Heart left ventricle (tissue), 16 donors: ENCODE measurements around the gene ANKRD28. TPM values are rescaled to one million over a fixed set of nuclear protein-coding genes. Genes with fewer than 3 reads are reported as not detected.
"Not testable (repeated sequence)": the region's sequence is repeated elsewhere in the genome, so short reads cannot be mapped to it uniquely, and the experiment has no call there.

ENCODE experiments used
- ATAC-seq, 4 donors: fragments of 200-7000 bp; cut with Tn5 transposase; one replicate each; pipeline ENCODE4 v1.9.1; 2020 to 2022; ENCODE audit warnings: moderate library complexity in 4 of 4, mild to moderate bottlenecking in 3 of 4, moderate number of reproducible peaks in 1 of 4
- DNase-seq, 5 donors: peaks; one replicate each; pipeline ENCODE4 v3.0.0-alpha.2; 2020
- H3K27ac ChIP-seq, 12 donors: fragments of 200-600 bp; sonication (generic) in 4 of 12; one replicate each; pipeline versions ENCODE4 v1.5.0 to v1.8.0; 2016 to 2022; ENCODE audit warnings: mild to moderate bottlenecking in 2 of 12
- H3K27me3 ChIP-seq, 9 donors: fragments of 200-600 bp; sonication (generic) in 2 of 9; one replicate each; pipeline versions ENCODE4 v1.5.1 to v1.8.0; 2016 to 2022; ENCODE audit warnings: mild to moderate bottlenecking in 3 of 9
- H3K36me3 ChIP-seq, 9 donors: fragments of 200-600 bp; sonication (generic) in 2 of 9; one replicate each; pipeline versions ENCODE4 v1.5.0 to v1.8.0; 2018 to 2022; ENCODE audit warnings: mild to moderate bottlenecking in 2 of 9
- H3K4me1 ChIP-seq, 12 donors: fragments of 200-600 bp; sonication (generic) in 4 of 12; one replicate each; pipeline versions ENCODE4 v1.5.0 to v1.8.0; 2016 to 2022; ENCODE audit warnings: mild to moderate bottlenecking in 3 of 12
- H3K4me3 ChIP-seq, 12 donors: fragments of 200-600 bp; sonication (generic) in 4 of 12; one replicate each; pipeline versions ENCODE4 v1.5.0 to v1.8.0; 2017 to 2022; ENCODE audit warnings: mild to moderate bottlenecking in 9 of 12, moderate library complexity in 4 of 12
- H3K9me3 ChIP-seq, 12 donors: fragments of 200-600 bp; sonication (generic) in 4 of 12; one replicate each; pipeline versions ENCODE4 v1.5.0 to v1.8.0; 2016 to 2022; ENCODE audit warnings: mild to moderate bottlenecking in 1 of 12
- POLR2A ChIP-seq, 2 donors: fragments of 450-650 bp; IDR thresholded peaks; one replicate each; pipeline ENCODE4 v1.6.1; 2017; ENCODE audit warnings: antibody characterized with exemption in 2 of 2, mild to moderate bottlenecking in 2 of 2, moderate library complexity in 2 of 2
- WGBS, 4 donors: extraction: QIAGEN DNeasy Blood & Tissue Kit in 2 of 4; methylation state at CpG; one replicate each; pipeline versions ENCODE4 v1.1.5 to v1.1.7; 2013 to 2018; 5-methylcytosine and 5-hydroxymethylcytosine counted together
- intact Hi-C, 10 donors: fragments of 100-400 bp; cut with DNase I; formaldehyde crosslinking; loops; one replicate each; pipeline versions ENCODE4 v1.11.1 to v1.14.2; 2022
- microRNA-seq, 4 donors: library from miRNA; unstranded; fragments of <30 nt; microRNA quantifications; one replicate each; pipeline versions ENCODE4 to v1.2.0, GENCODE V29; 2017 to 2020
- polyA plus RNA-seq, 2 donors: library from polyadenylated mRNA; stranded (reverse); fragments of 200-250 nt; gene quantifications; one replicate each; pipeline ENCODE4 v1.2.3, GENCODE V29; 2013
- total RNA-seq, 9 donors: library from RNA; depleted of rRNA in 2 of 9; stranded (reverse); fragments of >200 nt in 2 of 9; fragmentation: NEBNext Ultra II Directional in 3 of 9; extraction: Animal tissue kit (Norgen Biotek cat#: 25700) in 3 of 9; gene quantifications; one replicate each; pipeline versions ENCODE4 v1.1.0 to v1.2.4, GENCODE V29; 2016 to 2023
- TF ChIP-seq, protein P1 (sequence below), 12 donors: fragments of 200-600 bp; sonication (generic) in 4 of 12; IDR thresholded peaks; one replicate each; pipeline versions ENCODE4 v1.5.0 to v1.8.0; 2018 to 2022; ENCODE audit warnings: antibody characterized with exemption in 12 of 12, mild to moderate bottlenecking in 5 of 12
- donor health status: ischemic (EF 13 %, LVEDD 7.1; RV severe dilation, severe dysfunction).
- donor health status: healthy with polysubstance abuse.
- donor health status: DM: no; HTN: yes; CAD: no.
- donor health status: DM: no; HTN: no; CAD: no.
- donor health status: ischemic (EF 25% LVEDD 6.9; RV normal size, moderate dysfunction).
- donor health status: ischemic (EF 25% LVEDD 5.7; RV mildly dilated, moderate dysfunction).
- donor health status: healthy.
- donor health status: DM: yes; HTN: yes; CAD: no.
- donor health status: ischemic (EF 35%, LVEDD 5.7; RV mildly dilated, moderate dysfunction).
- donor health status: nonischemic (EF 11% LVEDD 7.7; RV severe dilation, severe dysfunction).
- donor health status: DM: yes; HTN: yes; CAD: no.
- donor health status: PGD.
- donor health status: ischemic (EF 29% LVEDD 5.4; RV normal size, mild dysfunction).
- donor health status: nonischemic (EF 23%, LVEDD 6.1; RV moderate dilation, normal function).

The ANKRD28 gene
- total and polyA plus RNA-seq, 11 donors = 4.9 to 32.1 (median 24.3) TPM

GRCh38 chr3:15628967-15629366, 168.8 kb downstream of the ANKRD28 start:
- ATAC-seq (no peak), DNase-seq (no peak)
- Histone ChIP-seq H3K9me3 (no peaks in the 10 kb centered on the region), H3K4me3 (no peak overlapping the region), H3K27ac (no peak overlapping the region), H3K4me1 (peaks cover 0 to 22% (median 12%) of the 10 kb centered on the region in 12 donors), H3K36me3 (no peaks in the 10 kb centered on the region), H3K27me3 (no peaks in the 10 kb centered on the region)
- intact Hi-C loops = loop anchor here in 2 of 10 donors (2.0 to 10.0 kb wide), 3 partner anchors 182 to 616 kb away; no protein-coding TSS in a partner anchor
- TF ChIP-seq, protein P1, sequence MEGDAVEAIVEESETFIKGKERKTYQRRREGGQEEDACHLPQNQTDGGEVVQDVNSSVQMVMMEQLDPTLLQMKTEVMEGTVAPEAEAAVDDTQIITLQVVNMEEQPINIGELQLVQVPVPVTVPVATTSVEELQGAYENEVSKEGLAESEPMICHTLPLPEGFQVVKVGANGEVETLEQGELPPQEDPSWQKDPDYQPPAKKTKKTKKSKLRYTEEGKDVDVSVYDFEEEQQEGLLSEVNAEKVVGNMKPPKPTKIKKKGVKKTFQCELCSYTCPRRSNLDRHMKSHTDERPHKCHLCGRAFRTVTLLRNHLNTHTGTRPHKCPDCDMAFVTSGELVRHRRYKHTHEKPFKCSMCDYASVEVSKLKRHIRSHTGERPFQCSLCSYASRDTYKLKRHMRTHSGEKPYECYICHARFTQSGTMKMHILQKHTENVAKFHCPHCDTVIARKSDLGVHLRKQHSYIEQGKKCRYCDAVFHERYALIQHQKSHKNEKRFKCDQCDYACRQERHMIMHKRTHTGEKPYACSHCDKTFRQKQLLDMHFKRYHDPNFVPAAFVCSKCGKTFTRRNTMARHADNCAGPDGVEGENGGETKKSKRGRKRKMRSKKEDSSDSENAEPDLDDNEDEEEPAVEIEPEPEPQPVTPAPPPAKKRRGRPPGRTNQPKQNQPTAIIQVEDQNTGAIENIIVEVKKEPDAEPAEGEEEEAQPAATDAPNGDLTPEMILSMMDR (IDR thresholded peaks at IDR 0.05) = no peak
- TF ChIP-seq POLR2A (IDR thresholded peaks at IDR 0.05) = no peak

- TF ChIP-seq POLR2A (IDR thresholded peaks at IDR 0.05) = no peak
- TF ChIP-seq, protein P1 (IDR thresholded peaks at IDR 0.05) = no peak
- Histone ChIP-seq H3K4me1 (peaks cover 0 to 7% (median 0%) of the 10 kb centered on the region in 12 donors), H3K27ac (no peak overlapping the region), H3K27me3 (no peaks in the 10 kb centered on the region), H3K36me3 (peaks cover 0 to 5% (median 0%) of the 10 kb centered on the region in 9 donors), H3K4me3 (no peak overlapping the region), H3K9me3 (peaks cover 0 to 23% (median 12%) of the 10 kb centered on the region in 12 donors)
- intact Hi-C loops = loop anchor here in 2 of 10 donors (10.0 kb wide), 2 partner anchors 421 to 621 kb away; no protein-coding TSS in a partner anchor
- 72 to 80% (median 78%) methylated on average over 4 of the region's 4 CpGs for WGBS, 4 donors
- ATAC-seq (no peak), DNase-seq (no peak)
These were observed 174.0 kb downstream of the ANKRD28 start for GRCh38 chr3:15623535-15624440.

GRCh38 chr3:15619659-15620464, 177.9 kb downstream of the ANKRD28 start:
- DNase-seq, H3K27ac ChIP-seq, H3K27me3 ChIP-seq, H3K36me3 ChIP-seq, H3K4me3 ChIP-seq, ATAC-seq, H3K4me1 ChIP-seq: not testable (repeated sequence)
- intact Hi-C loops = loop anchor here in 2 of 10 donors (10.0 kb wide), 2 partner anchors 425 to 625 kb away; no protein-coding TSS in a partner anchor
- H3K9me3 ChIP-seq = peaks cover 0 to 29% (median 12%) of the 10 kb centered on the region in 12 donors
- 87 to 96% (median 95%) methylated on average over 8 of the region's 8 CpGs for WGBS, 4 donors

Small RNAs within 50 kb of the gene (microRNA-seq; reads per million reads assigned to microRNA genes)
- gene MIR3134 = 0 reads per million in 4 donors

Other genes starting within 250 kb of the ANKRD28 start
- gene HACL1, start 196.4 kb downstream of the ANKRD28 start, total RNA-seq = 10 to 100 TPM; 10.1 to 21.5 (median 15.5) TPM
- 10 to 100 TPM in 1 of 2 donors, 1 to 10 TPM in 1; 7.2 to 12.5 TPM for gene HACL1, start 196.4 kb downstream of the ANKRD28 start, polyA plus RNA-seq
- 10 to 100 TPM in 7 of 9 donors, 1 to 10 TPM in 2; 8.3 to 16.4 (median 13.4) TPM for gene BTD, start 196.2 kb downstream of the ANKRD28 start, total RNA-seq
- gene BTD, start 196.2 kb downstream of the ANKRD28 start, polyA plus RNA-seq = 1 to 10 TPM; 4.2 to 8.6 TPM